Stimulated activated naive CD8-positive, alpha-beta T cell treated with anti-CD3 and anti-CD28 coated beads, Interleukin-15, Interleukin-2, amounts not matched to agents 100 ng/mL and 50 ng/mL, for 24 hours (primary cell): ENCODE data around the gene DENND2D.

Source experiments
- H3K27ac Mint-ChIP-seq: one replicate; pipeline ENCODE4 v1.8.0; 2021; ENCODE audit warnings: mild to moderate bottlenecking, mixed read lengths
- H3K27me3 Mint-ChIP-seq: one replicate; pipeline ENCODE4 v1.8.0; 2021; ENCODE audit warnings: mixed read lengths
- H3K36me3 Mint-ChIP-seq: one replicate; pipeline ENCODE4 v1.8.0; 2021; ENCODE audit warnings: low read depth, mixed read lengths
- H3K4me1 Mint-ChIP-seq: one replicate; pipeline ENCODE4 v1.8.0; 2021; ENCODE audit warnings: low read depth, mixed read lengths
- H3K4me3 Mint-ChIP-seq: one replicate; pipeline ENCODE4 v1.8.0; 2021; ENCODE audit warnings: mild to moderate bottlenecking, mixed read lengths
- H3K9me3 Mint-ChIP-seq: one replicate; pipeline ENCODE4 v1.8.0; 2021; ENCODE audit warnings: mixed read lengths

Gene DENND2D

GRCh38 chr1:111201275-111202090 is 1.0 kb upstream of the DENND2D start:
- Mint-ChIP-seq H3K9me3 (no peaks in the 10 kb centered on the region), H3K4me1 (peaks cover 78% of the 10 kb centered on the region), H3K27ac (peak overlapping the region; percentile 100), H3K27me3 (no peaks in the 10 kb centered on the region), H3K36me3 (peaks cover 38% of the 10 kb centered on the region), H3K4me3 (peak overlapping the region; percentile 98)

DNA sequence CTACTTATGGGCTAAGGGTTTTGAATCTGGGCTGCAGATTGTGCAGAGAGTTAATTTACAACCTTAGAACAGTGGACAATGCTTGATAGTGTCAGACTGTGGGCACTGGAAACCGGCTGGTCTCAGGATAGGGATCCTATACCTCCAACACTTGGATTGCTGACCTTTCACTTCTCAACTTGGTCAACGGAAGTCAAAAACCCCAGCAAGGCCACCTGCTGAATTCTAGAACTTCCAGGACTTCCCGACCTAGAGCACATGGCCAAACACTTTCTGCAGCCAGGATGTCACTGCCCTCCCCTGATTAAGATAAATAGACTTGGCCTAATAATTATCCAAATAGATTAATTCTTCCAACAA is 336 bp upstream of the DENND2D start:
- H3K4me3 Mint-ChIP-seq: peak overlapping the region; percentile 98
- peaks cover 78% of the 10 kb centered on the region for H3K4me1 Mint-ChIP-seq
- H3K9me3 Mint-ChIP-seq: no peaks in the 10 kb centered on the region
- H3K36me3 Mint-ChIP-seq: peaks cover 45% of the 10 kb centered on the region
- H3K27me3 Mint-ChIP-seq: no peaks in the 10 kb centered on the region
- H3K27ac Mint-ChIP-seq: peak overlapping the region; percentile 100

GRCh38 chr1:111199329-111199728 is 1.1 kb downstream of the DENND2D start:
- Mint-ChIP-seq H3K36me3 (peaks cover 60% of the 10 kb centered on the region), H3K27ac (peak overlapping the region; percentile 100), H3K27me3 (no peaks in the 10 kb centered on the region), H3K4me3 (peak overlapping the region; percentile 98), H3K9me3 (no peaks in the 10 kb centered on the region), H3K4me1 (peaks cover 78% of the 10 kb centered on the region)

GRCh38 chr1:111198836-111199235 is 1.6 kb downstream of the DENND2D start:
- no peaks in the 10 kb centered on the region for H3K9me3 Mint-ChIP-seq
- peaks cover 83% of the 10 kb centered on the region for H3K4me1 Mint-ChIP-seq
- no peaks in the 10 kb centered on the region for H3K27me3 Mint-ChIP-seq
- peaks cover 65% of the 10 kb centered on the region for H3K36me3 Mint-ChIP-seq
- peak overlapping the region; percentile 98 for H3K4me3 Mint-ChIP-seq
- H3K27ac Mint-ChIP-seq: peak overlapping the region; percentile 100

GRCh38 chr1:111197598-111198284 is 2.7 kb downstream of the DENND2D start:
- Mint-ChIP-seq H3K4me1 (peaks cover 86% of the 10 kb centered on the region), H3K27ac (peak overlapping the region; percentile 100), H3K27me3 (no peaks in the 10 kb centered on the region), H3K9me3 (no peaks in the 10 kb centered on the region), H3K4me3 (peak overlapping the region; percentile 98), H3K36me3 (peaks cover 76% of the 10 kb centered on the region)

GRCh38 chr1:111196213-111196612 is 4.2 kb downstream of the DENND2D start:
- Mint-ChIP-seq H3K9me3 (no peaks in the 10 kb centered on the region), H3K27ac (peak overlapping the region; percentile 100), H3K27me3 (no peaks in the 10 kb centered on the region), H3K4me3 (peak overlapping the region; percentile 98), H3K4me1 (peaks cover 86% of the 10 kb centered on the region), H3K36me3 (peaks cover 91% of the 10 kb centered on the region)

DNA sequence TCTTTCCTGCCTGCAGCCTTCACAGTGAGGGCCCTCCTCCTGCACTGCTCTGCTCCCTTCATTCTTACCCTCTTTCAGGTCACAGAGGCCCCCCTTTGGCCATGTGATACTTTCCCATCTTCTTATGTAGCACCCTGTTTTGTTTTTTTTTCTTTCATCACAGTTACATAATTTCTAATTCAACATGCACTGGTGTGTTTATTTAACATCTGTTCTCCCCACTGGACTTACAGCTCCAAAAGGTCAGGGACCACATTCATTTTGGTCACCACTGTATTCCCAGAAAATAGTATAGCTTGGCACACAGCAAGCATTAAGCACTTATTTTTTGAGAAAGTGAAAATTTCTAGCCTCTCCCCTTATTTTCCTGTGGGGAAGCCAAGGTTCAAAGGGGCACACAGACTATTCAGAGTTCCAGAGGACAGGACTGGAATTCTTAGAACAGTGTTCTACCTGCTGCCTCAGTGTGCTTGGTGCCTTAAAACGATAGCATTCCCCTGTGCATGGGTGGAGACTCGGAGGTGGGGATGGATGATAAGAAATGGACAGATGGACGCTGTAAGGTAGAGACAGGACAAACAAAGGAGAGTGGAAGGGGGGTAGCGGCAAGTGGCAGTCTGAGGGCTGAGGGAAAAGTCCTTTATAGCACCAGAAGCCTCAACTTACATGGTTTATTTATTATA is 5.3 kb downstream of the DENND2D start:
- peak overlapping the region; percentile 100 for H3K27ac Mint-ChIP-seq
- H3K36me3 Mint-ChIP-seq: peaks cover 98% of the 10 kb centered on the region
- peak overlapping the region; percentile 98 for H3K4me3 Mint-ChIP-seq
- no peaks in the 10 kb centered on the region for H3K9me3 Mint-ChIP-seq
- H3K27me3 Mint-ChIP-seq: no peaks in the 10 kb centered on the region
- H3K4me1 Mint-ChIP-seq: peaks cover 87% of the 10 kb centered on the region

GRCh38 chr1:111193712-111194480 is 6.5 kb downstream of the DENND2D start:
- Mint-ChIP-seq H3K4me1 (peaks cover 95% of the 10 kb centered on the region), H3K27me3 (no peaks in the 10 kb centered on the region), H3K9me3 (no peaks in the 10 kb centered on the region), H3K36me3 (peaks cover 100% of the 10 kb centered on the region), H3K27ac (peak overlapping the region; percentile 100), H3K4me3 (peak overlapping the region; percentile 98)

- Mint-ChIP-seq H3K27ac (peak overlapping the region; percentile 100), H3K27me3 (no peaks in the 10 kb centered on the region), H3K4me1 (peaks cover 99% of the 10 kb centered on the region), H3K36me3 (peaks cover 100% of the 10 kb centered on the region), H3K9me3 (no peaks in the 10 kb centered on the region), H3K4me3 (peak overlapping the region; percentile 98)
Measured at GRCh38 chr1:111192658-111193519, 7.6 kb downstream of the DENND2D start.

- H3K27ac Mint-ChIP-seq: peak overlapping the region; percentile 100
- peaks cover 94% of the 10 kb centered on the region for H3K4me1 Mint-ChIP-seq
- no peaks in the 10 kb centered on the region for H3K27me3 Mint-ChIP-seq
- H3K9me3 Mint-ChIP-seq: no peaks in the 10 kb centered on the region
- H3K36me3 Mint-ChIP-seq: peaks cover 99% of the 10 kb centered on the region
- peak overlapping the region; percentile 98 for H3K4me3 Mint-ChIP-seq
Measured at GRCh38 chr1:111192074-111192473, 8.4 kb downstream of the DENND2D start.

DNA sequence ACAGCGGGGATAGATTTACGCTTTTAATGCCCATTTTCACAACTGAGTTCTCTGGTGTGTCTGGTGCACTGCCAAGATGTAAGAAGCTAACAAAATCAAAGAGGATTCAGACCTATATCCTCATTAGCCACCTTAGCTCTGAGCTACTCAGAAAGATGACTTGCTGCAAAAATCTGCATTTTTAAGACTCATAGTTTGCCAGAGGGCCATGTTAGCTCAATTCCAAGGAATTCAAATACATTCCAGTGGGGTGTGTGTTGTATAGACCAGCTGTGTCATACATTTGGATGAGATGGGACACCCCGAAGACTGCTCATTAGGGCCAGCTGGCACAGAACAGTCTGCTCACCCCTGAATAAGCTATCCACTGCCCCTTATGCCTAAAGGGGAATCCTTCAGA is 8.9 kb downstream of the DENND2D start:
- peaks cover 94% of the 10 kb centered on the region for H3K4me1 Mint-ChIP-seq
- no peaks in the 10 kb centered on the region for H3K27me3 Mint-ChIP-seq
- peak overlapping the region; percentile 100 for H3K27ac Mint-ChIP-seq
- no peak overlapping the region for H3K4me3 Mint-ChIP-seq
- peaks cover 99% of the 10 kb centered on the region for H3K36me3 Mint-ChIP-seq
- H3K9me3 Mint-ChIP-seq: no peaks in the 10 kb centered on the region

DNA sequence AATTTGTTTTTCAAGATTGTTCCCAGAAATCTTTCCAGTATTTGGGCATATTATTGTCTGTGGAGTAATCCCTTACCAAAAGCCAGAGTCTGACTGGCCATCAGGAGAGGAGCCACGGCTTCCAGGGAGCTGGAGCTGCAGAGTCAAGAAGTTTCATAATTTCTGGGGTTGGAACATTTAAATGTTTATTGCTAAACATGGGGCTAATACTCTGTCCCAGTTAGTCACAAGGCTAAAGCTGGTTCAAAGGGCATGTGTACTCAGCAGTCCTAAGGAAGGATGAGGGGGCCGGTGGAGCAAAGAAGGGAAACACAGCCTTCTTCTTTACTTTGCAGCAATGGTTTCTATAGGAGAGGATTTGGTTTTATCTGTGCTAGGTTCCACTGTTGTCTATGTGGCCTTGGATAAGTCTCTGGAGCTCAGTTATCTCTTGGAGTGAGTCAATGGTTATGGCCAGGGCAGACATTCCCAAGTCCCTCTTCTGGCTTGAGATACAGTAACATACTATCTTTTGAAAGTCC is 9.5 kb downstream of the DENND2D start:
- Mint-ChIP-seq H3K36me3 (peaks cover 97% of the 10 kb centered on the region), H3K4me3 (no peak overlapping the region), H3K27me3 (no peaks in the 10 kb centered on the region), H3K9me3 (no peaks in the 10 kb centered on the region), H3K27ac (peak overlapping the region; percentile 57), H3K4me1 (peaks cover 94% of the 10 kb centered on the region)

GRCh38 chr1:111184663-111185062 is 15.8 kb downstream of the DENND2D start:
- Mint-ChIP-seq H3K27ac (no peak overlapping the region), H3K27me3 (no peaks in the 10 kb centered on the region), H3K36me3 (peaks cover 89% of the 10 kb centered on the region), H3K4me3 (no peak overlapping the region), H3K9me3 (no peaks in the 10 kb centered on the region), H3K4me1 (peaks cover 64% of the 10 kb centered on the region)
